SU-DHL-6 (cell line): ENCODE data around the gene SRXN1.

Experiments
- H2AFZ ChIP-seq: fragments of 200-600 bp; sonication (generic); 2 replicates; pipeline ENCODE4 v1.6.1; 2014; ENCODE audit warnings: low read depth, mild to moderate bottlenecking, moderate library complexity, mixed read lengths, antibody characterized with exemption, low read length; ENCODE audit not compliant: severe bottlenecking
- H3F3A ChIP-seq: fragments of 200-600 bp; shearing (Covaris generic); 2 replicates; pipeline ENCODE4 v1.6.0; 2016; ENCODE audit warnings: antibody characterized with exemption, mild to moderate bottlenecking; ENCODE audit not compliant: insufficient read depth
- H3K27ac ChIP-seq: fragments of 200-600 bp; sonication (generic); 2 replicates; pipeline ENCODE4 v1.5.1; 2016; ENCODE audit warnings: low read depth, mild to moderate bottlenecking, low read length, moderate library complexity, mixed read lengths
- H3K27me3 ChIP-seq: fragments of 200-600 bp; sonication (generic), shearing (Covaris generic); 2 replicates; pipeline ENCODE4 v1.6.0; 2014; ENCODE audit warnings: mild to moderate bottlenecking, low read length
- H3K36me3 ChIP-seq: fragments of 200-600 bp; sonication (generic); 2 replicates; pipeline ENCODE4 v1.6.1; 2014; ENCODE audit warnings: mild to moderate bottlenecking, low read length, mixed read lengths
- H3K4me2 ChIP-seq: fragments of 300-600, 200-600 bp; shearing (Covaris generic), sonication (generic); 2 replicates; pipeline ENCODE4 v1.6.0; 2014; ENCODE audit warnings: low read length, low read depth, mild to moderate bottlenecking; ENCODE audit not compliant: poor library complexity, severe bottlenecking
- H3K4me3 ChIP-seq: fragments of 200-600 bp; sonication (generic); 2 replicates; pipeline ENCODE4 v1.5.1; 2014; ENCODE audit warnings: antibody characterized with exemption, low read length, mild to moderate bottlenecking, mixed read lengths; ENCODE audit not compliant: insufficient read depth, poor library complexity, severe bottlenecking
- H3K79me2 ChIP-seq: fragments of 200-600 bp; sonication (generic); 2 replicates; pipeline ENCODE4 v1.6.1; 2014; ENCODE audit warnings: mild to moderate bottlenecking, low read length, moderate library complexity; ENCODE audit not compliant: insufficient read depth
- H3K9ac ChIP-seq: fragments of 200-600 bp; sonication (generic); 2 replicates; pipeline ENCODE4 v1.7.0; 2014; ENCODE audit warnings: mild to moderate bottlenecking, low read length
- H3K9me2 ChIP-seq: fragments of 200-600 bp; sonication (generic); replicated peaks from 2 replicates; pipeline ENCODE4 v1.6.1; 2014; ENCODE audit warnings: low read length; ENCODE audit not compliant: insufficient read depth
- H3K9me3 ChIP-seq: fragments of 200-600 bp; sonication (generic); 2 replicates; pipeline ENCODE4 v1.6.1; 2014; ENCODE audit warnings: low read length, mixed read lengths; ENCODE audit not compliant: insufficient read depth
- H4K20me1 ChIP-seq: fragments of 200-600 bp; sonication (generic); 2 replicates; pipeline ENCODE4 v1.6.1; 2014; ENCODE audit warnings: low read depth, mild to moderate bottlenecking, antibody characterized with exemption, low read length, moderate library complexity, mixed read lengths
- CTCF ChIP-seq: fragments of 200-600 bp; sonication (generic); IDR thresholded peaks from one replicate; pipeline ENCODE4 v1.5.1; 2017; ENCODE audit warnings: antibody characterized with exemption, mild to moderate bottlenecking, low read length, moderate library complexity; ENCODE audit not compliant: insufficient read depth, poor library complexity, severe bottlenecking
- EZH2phosphoT487 ChIP-seq: fragments of 200-600 bp; sonication (generic), shearing (Covaris generic); conservative IDR thresholded peaks from 2 replicates; pipeline ENCODE4 v1.6.1; 2018; ENCODE audit warnings: mild to moderate bottlenecking, antibody characterized with exemption, low read length, moderate library complexity, mixed read lengths

Gene SRXN1

GRCh38 chr20:687468-688203, 34.6 kb upstream of the SRXN1 start:
- Histone ChIP-seq H3K9ac (no peak overlapping the region), H3K9me3 (no peaks in the 10 kb centered on the region), H3F3A (no peaks in the 10 kb centered on the region), H3K27ac (no peak overlapping the region), H3K4me2 (no peak overlapping the region), H2AFZ (no peak overlapping the region), H3K9me2 (no peaks in the 10 kb centered on the region), H3K79me2 (no peaks in the 10 kb centered on the region), H3K36me3 (no peaks in the 10 kb centered on the region), H3K27me3 (no peaks in the 10 kb centered on the region), H4K20me1 (no peaks in the 10 kb centered on the region), H3K4me3 (no peak overlapping the region)
- no peak for TF ChIP-seq EZH2phosphoT487
- TF ChIP-seq CTCF: no peak

- Histone ChIP-seq H3K4me2 (no peak overlapping the region), H3K36me3 (no peaks in the 10 kb centered on the region), H3K27me3 (no peaks in the 10 kb centered on the region), H3K9me3 (no peaks in the 10 kb centered on the region), H3K9me2 (no peaks in the 10 kb centered on the region), H3K4me3 (no peak overlapping the region), H4K20me1 (no peaks in the 10 kb centered on the region), H3K9ac (no peak overlapping the region), H3K27ac (no peak overlapping the region), H2AFZ (no peak overlapping the region), H3K79me2 (no peaks in the 10 kb centered on the region), H3F3A (no peaks in the 10 kb centered on the region)
- TF ChIP-seq CTCF (no peak), EZH2phosphoT487 (no peak)
These were observed 31.8 kb upstream of the SRXN1 start for GRCh38 chr20:684676-685319.

GRCh38 chr20:682123-682522, 29.1 kb upstream of the SRXN1 start:
- H2AFZ ChIP-seq: no peak overlapping the region
- no peak overlapping the region for H3K4me3 ChIP-seq
- no peaks in the 10 kb centered on the region for H4K20me1 ChIP-seq
- H3K36me3 ChIP-seq: no peaks in the 10 kb centered on the region
- no peak overlapping the region for H3K4me2 ChIP-seq
- no peaks in the 10 kb centered on the region for H3K9me3 ChIP-seq
- H3K27ac ChIP-seq: no peak overlapping the region
- TF ChIP-seq EZH2phosphoT487: no peak
- TF ChIP-seq CTCF: no peak
- no peaks in the 10 kb centered on the region for H3F3A ChIP-seq
- H3K9ac ChIP-seq: no peak overlapping the region
- H3K79me2 ChIP-seq: no peaks in the 10 kb centered on the region
- H3K9me2 ChIP-seq: no peaks in the 10 kb centered on the region
- H3K27me3 ChIP-seq: no peaks in the 10 kb centered on the region
